Measurements from ENCODE around the gene ZFTA. TPM values are rescaled to one million over a fixed set of nuclear protein-coding genes. Genes with fewer than 3 reads are reported as not detected.

The ZFTA gene
- 10 to 100 TPM; 19.5 to 31.0 TPM for total RNA-seq
- polyA plus RNA-seq (ENCODE audit: insufficient read depth, low read depth, low replicate concordance), result 12.0 TPM
- long read RNA-seq, donor 1, full-length matches to known transcripts, result 4 of 4 reads
- long read RNA-seq, donor 1, partial matches to known transcripts, result 0 of 4 reads
- long read RNA-seq, donor 1, other reads (novel, unspliced or antisense), result 0 of 4 reads
- long read RNA-seq, donor 2, full-length matches to known transcripts, result 4 of 4 reads
- long read RNA-seq, donor 2, partial matches to known transcripts, result 0 of 4 reads
- long read RNA-seq, donor 2, other reads (novel, unspliced or antisense), result 0 of 4 reads

DNA sequence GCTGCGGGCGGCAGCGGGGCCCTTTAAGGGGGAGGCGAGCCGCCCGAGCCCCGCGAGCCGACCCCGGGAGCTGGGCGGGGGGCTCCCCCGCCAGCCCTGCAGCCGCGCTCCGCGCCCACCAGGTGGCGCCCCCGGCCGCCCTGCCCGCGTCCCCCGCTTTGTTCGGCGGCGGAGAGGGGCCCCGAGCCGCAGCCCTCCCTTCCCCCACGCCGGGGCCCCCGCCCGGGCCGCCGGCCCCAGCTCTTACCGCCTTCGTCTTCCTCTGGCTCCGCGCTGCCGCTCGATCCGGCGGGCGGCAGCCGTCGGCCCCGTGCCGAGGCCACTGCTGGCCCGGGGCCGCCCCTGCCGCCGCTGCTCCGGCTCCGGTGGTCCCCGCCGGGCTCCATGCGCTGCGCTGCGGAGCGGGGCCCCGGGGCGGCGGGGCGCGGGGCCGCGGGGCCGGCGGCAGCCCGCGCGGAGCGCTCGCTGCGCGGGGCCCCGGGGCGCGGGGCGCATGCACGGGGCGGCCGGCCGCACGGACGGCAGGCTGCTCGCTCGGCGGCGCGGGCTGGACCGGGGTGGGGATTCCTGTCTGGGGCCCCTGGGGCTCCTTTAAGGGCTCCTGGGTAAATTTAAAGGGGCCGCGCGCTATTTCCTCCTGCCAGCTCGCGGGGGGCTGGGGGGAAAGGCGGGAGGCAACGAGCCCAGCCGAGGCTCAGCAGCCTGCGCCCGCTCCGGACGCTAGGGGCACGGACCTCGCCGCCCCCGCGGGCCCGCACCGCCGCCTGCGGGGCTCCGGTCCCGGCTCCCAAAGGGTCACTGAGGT is at the start of gene ZFTA:
ZFTA (minus strand) TSS at position 539 of the 805 bp plus-strand sequence; CDS start at position 386, 153 bp downstream.
- TF ChIP-seq CTCF (IDR thresholded peaks at IDR 0.05) (peak; percentile 66 to 92 (median 70)), POLR2A (IDR thresholded peaks at IDR 0.05) (no peak)
- 1% methylated on average over 85 of the region's 113 CpGs; no CpG with 5 or more reads in 1 of the 2 donors for WGBS, 2 donors
- no peaks in the 10 kb centered on the region for H3K36me3 ChIP-seq (ENCODE audit: low read depth, missing control alignments)
- peaks cover 32% of the 10 kb centered on the region for H3K4me1 ChIP-seq
- no peaks in the 10 kb centered on the region for H3K27me3 ChIP-seq
- DNase-seq, result peak; percentile 86
- intact Hi-C loops (cut with DNase I; ENCODE audit: low total_unique reads), result loop anchor here (10.0 kb wide), 1 partner anchor 176 kb away; no protein-coding TSS in a partner anchor
- peak within 1 kb of the TSS; percentile 76 to 83 for H3K27ac ChIP-seq
- H3K4me3 ChIP-seq, result peak within 1 kb of the TSS; percentile 78 to 82
- no peaks in the 10 kb centered on the region for H3K9me3 ChIP-seq

GRCh38 chr11:63817758-63818498 is 49.4 kb upstream of the ZFTA start:
- Histone ChIP-seq H3K9me3 (no peaks in the 10 kb centered on the region), H3K4me1 (no peaks in the 10 kb centered on the region), H3K36me3 (ENCODE audit: low read depth, missing control alignments) (no peaks in the 10 kb centered on the region), H3K27ac (no peak overlapping the region), H3K4me3 (no peak overlapping the region), H3K27me3 (no peaks in the 10 kb centered on the region)
- WGBS, 2 donors, result 93 to 95% methylated on average over 23 to 27 of the region's 27 CpGs
- intact Hi-C loops (cut with DNase I; ENCODE audit: low total_unique reads), result no loop called here
- TF ChIP-seq POLR2A (IDR thresholded peaks at IDR 0.05), result no peak
- no peak for TF ChIP-seq CTCF (IDR thresholded peaks at IDR 0.05)
- DNase-seq, result no peak

DNA sequence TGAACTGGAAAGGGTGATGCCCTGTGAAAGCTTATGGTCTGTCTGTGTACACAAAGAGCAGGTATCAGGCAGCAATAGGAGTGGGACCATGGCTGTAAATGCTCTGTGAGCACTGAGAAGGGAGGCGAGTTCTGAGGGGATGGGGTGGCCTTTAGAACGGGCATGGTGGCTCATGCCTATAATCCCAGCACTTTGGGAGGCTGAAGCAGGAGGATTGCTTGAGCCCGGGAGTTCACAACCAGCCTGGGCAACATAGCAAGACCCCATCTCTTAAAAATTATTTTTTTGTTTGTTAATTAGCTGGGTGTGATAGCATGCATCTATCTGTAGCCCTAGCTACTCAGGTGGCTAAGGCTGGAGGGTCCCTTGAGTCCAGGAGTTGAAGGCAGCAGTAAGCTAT is 48.2 kb upstream of the ZFTA start:
- no peak overlapping the region for H3K4me3 ChIP-seq

GRCh38 chr11:63816166-63816565 is 47.6 kb upstream of the ZFTA start:
- H3K4me1 ChIP-seq, result peaks cover 3% of the 10 kb centered on the region
- no peak overlapping the region for H3K27ac ChIP-seq
- DNase-seq, result no peak
- no peaks in the 10 kb centered on the region for H3K27me3 ChIP-seq
- TF ChIP-seq POLR2A (IDR thresholded peaks at IDR 0.05) (no peak), CTCF (IDR thresholded peaks at IDR 0.05) (no peak)
- H3K4me3 ChIP-seq, result no peak overlapping the region
- 91 to 94% methylated on average over 6 of the region's 6 CpGs for WGBS, 2 donors
- intact Hi-C loops (cut with DNase I; ENCODE audit: low total_unique reads), result no loop called here
- no peaks in the 10 kb centered on the region for H3K36me3 ChIP-seq (ENCODE audit: low read depth, missing control alignments)
- H3K9me3 ChIP-seq, result no peaks in the 10 kb centered on the region

More for the DNA sequence above, 48.2 kb upstream of the ZFTA start:
- no peak for TF ChIP-seq CTCF (IDR thresholded peaks at IDR 0.05)
- no peak for TF ChIP-seq POLR2A (IDR thresholded peaks at IDR 0.05)
- WGBS, 2 donors, result 95 to 100% methylated on average over 3 of the region's 3 CpGs
- H3K4me1 ChIP-seq, result peaks cover 3% of the 10 kb centered on the region
- no peaks in the 10 kb centered on the region for H3K27me3 ChIP-seq
- DNase-seq, result no peak
- intact Hi-C loops (cut with DNase I; ENCODE audit: low total_unique reads), result no loop called here
- no peaks in the 10 kb centered on the region for H3K9me3 ChIP-seq
- no peak overlapping the region for H3K27ac ChIP-seq
- H3K36me3 ChIP-seq (ENCODE audit: low read depth, missing control alignments), result no peaks in the 10 kb centered on the region
